Esophagus squamous epithelium (tissue), 4 donors: ENCODE measurements around the gene MAMSTR.

ENCODE experiments used
- POLR2A ChIP-seq, 4 donors: fragments of 450-650 bp; IDR thresholded peaks; one replicate each; pipeline ENCODE4 v1.6.1; 2017; ENCODE audit warnings: antibody characterized with exemption in 4 of 4, mild to moderate bottlenecking in 4 of 4, moderate library complexity in 3 of 4
- TF ChIP-seq, protein P1 (sequence below), 6 experiments: fragments of 450-650 bp in 4 of 6; fragments of 200-600 bp in 2 of 6; sonication (generic) in 2 of 6; IDR thresholded peaks; one replicate each; pipeline ENCODE4 v1.5.1; 2016 to 2019; ENCODE audit warnings: antibody characterized with exemption in 6 of 6, mild to moderate bottlenecking in 4 of 6, moderate library complexity in 4 of 6

DNA sequence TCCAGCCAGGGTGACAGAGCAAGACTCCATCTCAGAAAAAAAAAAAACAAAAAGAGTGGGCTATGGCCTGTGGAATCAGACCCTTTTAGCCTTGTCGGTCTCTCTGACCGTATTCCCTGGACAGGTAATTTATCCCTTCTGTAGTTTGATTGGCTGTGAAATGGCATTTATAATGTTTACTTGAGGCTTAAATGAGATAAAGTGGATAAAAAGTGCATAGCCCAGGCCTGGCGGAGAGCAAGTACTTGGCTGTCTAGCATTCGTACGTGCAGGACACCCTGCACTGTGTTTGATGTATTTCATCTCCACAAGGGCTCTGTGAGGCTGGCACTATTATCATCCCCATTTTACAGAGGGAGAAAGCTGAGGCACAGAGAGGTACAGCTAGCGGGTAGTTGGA, 53.7 kb downstream of the MAMSTR start:
- TF ChIP-seq, protein P1, sequence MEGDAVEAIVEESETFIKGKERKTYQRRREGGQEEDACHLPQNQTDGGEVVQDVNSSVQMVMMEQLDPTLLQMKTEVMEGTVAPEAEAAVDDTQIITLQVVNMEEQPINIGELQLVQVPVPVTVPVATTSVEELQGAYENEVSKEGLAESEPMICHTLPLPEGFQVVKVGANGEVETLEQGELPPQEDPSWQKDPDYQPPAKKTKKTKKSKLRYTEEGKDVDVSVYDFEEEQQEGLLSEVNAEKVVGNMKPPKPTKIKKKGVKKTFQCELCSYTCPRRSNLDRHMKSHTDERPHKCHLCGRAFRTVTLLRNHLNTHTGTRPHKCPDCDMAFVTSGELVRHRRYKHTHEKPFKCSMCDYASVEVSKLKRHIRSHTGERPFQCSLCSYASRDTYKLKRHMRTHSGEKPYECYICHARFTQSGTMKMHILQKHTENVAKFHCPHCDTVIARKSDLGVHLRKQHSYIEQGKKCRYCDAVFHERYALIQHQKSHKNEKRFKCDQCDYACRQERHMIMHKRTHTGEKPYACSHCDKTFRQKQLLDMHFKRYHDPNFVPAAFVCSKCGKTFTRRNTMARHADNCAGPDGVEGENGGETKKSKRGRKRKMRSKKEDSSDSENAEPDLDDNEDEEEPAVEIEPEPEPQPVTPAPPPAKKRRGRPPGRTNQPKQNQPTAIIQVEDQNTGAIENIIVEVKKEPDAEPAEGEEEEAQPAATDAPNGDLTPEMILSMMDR (IDR thresholded peaks at IDR 0.05), result no peak
- TF ChIP-seq POLR2A (IDR thresholded peaks at IDR 0.05), result no peak
